ENCODE data around the gene INPP5A. TPM values are rescaled to one million over a fixed set of nuclear protein-coding genes. Genes with fewer than 3 reads are reported as not detected.

The INPP5A gene
- total and polyA plus RNA-seq, 2 of the 13 experiments (the other 11 are each of a cell fraction or from before 2014, with no cell fraction given) = 17.5 to 37.9 TPM

DNA sequence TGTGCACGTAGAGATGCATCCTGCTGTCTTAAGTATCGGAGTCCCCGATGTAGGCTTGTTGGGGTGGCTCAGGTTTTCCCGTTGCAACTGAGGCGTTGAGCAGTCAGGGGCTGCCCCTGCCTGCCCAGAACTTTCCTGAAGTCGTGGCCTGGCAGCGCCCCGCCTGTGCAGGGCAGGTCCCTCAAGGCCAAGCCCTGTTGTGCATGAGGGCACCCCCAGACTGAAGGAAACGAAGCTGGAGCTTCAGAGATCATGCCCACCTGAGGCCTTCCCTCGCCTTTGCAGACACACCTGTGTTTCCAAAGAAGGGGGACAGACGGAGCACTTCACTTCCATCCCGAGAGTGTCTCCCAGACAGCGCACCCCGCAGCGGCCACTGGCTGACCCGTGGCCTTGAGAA, 127.3 kb downstream of the INPP5A start:
- Histone ChIP-seq H3K4me2 (ENCODE audit: low read depth, low read length) (no peak overlapping the region), H3K27me3 (ENCODE audit: control insufficient read depth in 1 of 2, insufficient read depth in 2 of 2, low read length in 2 of 2) (no peaks in the 10 kb centered on the region), H3K36me3 (replicated peaks in 1 of 2; ENCODE audit: control insufficient read depth in 1 of 2, insufficient read depth in 2 of 2, low read length in 2 of 2) (peaks cover 2 to 11% of the 10 kb centered on the region in 2 experiments; a peak in 3 of 5 replicates), H3K79me2 (ENCODE audit: insufficient read depth, low read length) (no peaks in the 10 kb centered on the region), H3K4me3 (replicated peaks in 1 of 3; ENCODE audit: insufficient read depth in 1 of 3, low read depth in 2 of 3, low read length in 3 of 3) (no peak overlapping the region), H3K27ac (ENCODE audit: extremely low read length, insufficient read depth, low read length) (no peak overlapping the region), H3K4me1 (ENCODE audit: insufficient read depth, low read length) (no peaks in the 10 kb centered on the region), H3K9ac (ENCODE audit: insufficient read depth, low read depth, low read length) (no peak overlapping the region), H4K20me1 (ENCODE audit: insufficient read depth, low read length) (no peaks in the 10 kb centered on the region), H2AFZ (ENCODE audit: low read length) (no peak overlapping the region), H3K9me3 (ENCODE audit: low read length) (no peaks in the 10 kb centered on the region)
- in situ Hi-C loops (cut with HindIII; ENCODE audit: extremely low pct_ligation_motif_present, low pct_unique_long_range_greater_than_20kb) = no loop called here
- DNase-seq (ENCODE audit: low spot score) = no peak
- BruUV-seq (replicated peaks) = no TSS peak
- 96% methylated on average over 12 of the region's 16 CpGs for WGBS (ENCODE audit: low lambda C conversion rate)
- intact Hi-C loops (cut with micrococcal nuclease; ENCODE audit: unreplicated experiment) = no loop called here
- no peak for ATAC-seq
- POLR2A ChIA-PET = no interaction called here
- CTCF ChIA-PET (ENCODE audit: low intra/inter-chr PET ratio, low total read pairs) = no interaction called here
- FAIRE-seq = no peak
- TF ChIP-seq EHMT2 (IDR thresholded peaks at IDR 0.05; ENCODE audit: borderline replicate concordance, low read depth, low read length) (no peak), NR2F2 (IDR thresholded peaks at IDR 0.05; ENCODE audit: borderline replicate concordance, low read depth) (no peak), DBP (CRISPR knock-in tag; IDR thresholded peaks at IDR 0.05; ENCODE audit: not compliant biosample characterization) (no peak), KLF9 (CRISPR knock-in tag; IDR thresholded peaks at IDR 0.05; ENCODE audit: low read depth) (no peak), TBX2 (CRISPR knock-in tag; IDR thresholded peaks at IDR 0.05; ENCODE audit: borderline replicate concordance) (no peak), SMAD9 (CRISPR knock-in tag; IDR thresholded peaks at IDR 0.05) (no peak), ZNF574 (CRISPR knock-in tag; IDR thresholded peaks at IDR 0.05) (no peak), BHLHE40 (IDR thresholded peaks at IDR 0.05; ENCODE audit: low read length) (no peak), PCBP1 (IDR thresholded peaks at IDR 0.05; ENCODE audit: borderline replicate concordance, low read depth, low read length) (no peak)

All from HepG2 (cell line).